GM21717 (cell line): ENCODE results near the gene MAN1C1.

Experiments used
- ATAC-seq: cut with Tn5 transposase; IDR thresholded peaks from one replicate; pipeline ENCODE4 v1.9.1; 2021; ENCODE audit warnings: mild to moderate bottlenecking, moderate library complexity; ENCODE audit not compliant: unreplicated experiment

MAN1C1 gene

GRCh38 chr1:25811384-25812082 is 194.9 kb downstream of the MAN1C1 start:
- no peak for ATAC-seq

GRCh38 chr1:25813071-25813733 is 196.6 kb downstream of the MAN1C1 start:
- no peak for ATAC-seq

- no peak for ATAC-seq
Measured at GRCh38 chr1:25813734-25814471, 197.3 kb downstream of the MAN1C1 start.

- no peak for ATAC-seq
Measured at GRCh38 chr1:25814549-25815087, 198.0 kb downstream of the MAN1C1 start.

GRCh38 chr1:25815208-25816111 is 198.9 kb downstream of the MAN1C1 start:
- no peak for ATAC-seq

- ATAC-seq, result no peak
Measured at GRCh38 chr1:25816112-25816718, 199.6 kb downstream of the MAN1C1 start.

- no peak for ATAC-seq
Measured at GRCh38 chr1:25817840-25818501, 201.4 kb downstream of the MAN1C1 start.

GRCh38 chr1:25818569-25818968 is 202.0 kb downstream of the MAN1C1 start:
- no peak for ATAC-seq

GRCh38 chr1:25819491-25820246 is 203.1 kb downstream of the MAN1C1 start, which contains the start of gene MTFR1L:
TSS of gene MTFR1L (plus strand) at chr1:25819954. CDS start at chr1:25823105, 3,151 bp downstream.
- ATAC-seq, result peak; percentile 74

GRCh38 chr1:25820247-25821111 is 203.9 kb downstream of the MAN1C1 start:
- peak; percentile 37 for ATAC-seq

GRCh38 chr1:25821112-25821476 is 204.5 kb downstream of the MAN1C1 start:
- no peak for ATAC-seq

- no peak for ATAC-seq
Measured at GRCh38 chr1:25821630-25822091, 205.1 kb downstream of the MAN1C1 start.

- ATAC-seq, result no peak
Measured at GRCh38 chr1:25825605-25826004, 209.0 kb downstream of the MAN1C1 start.

GRCh38 chr1:25826571-25826970 is 210.0 kb downstream of the MAN1C1 start:
- no peak for ATAC-seq

GRCh38 chr1:25828491-25828890 is 211.9 kb downstream of the MAN1C1 start:
- no peak for ATAC-seq

- no peak for ATAC-seq
Measured at GRCh38 chr1:25829046-25829445, 212.5 kb downstream of the MAN1C1 start.

GRCh38 chr1:25831569-25832196 is 215.1 kb downstream of the MAN1C1 start:
- no peak for ATAC-seq
